GM18517 (cell line): Measurements from ENCODE around the gene ALDH7A1.

Experiments
- ATAC-seq: cut with Tn5 transposase; IDR thresholded peaks from one replicate; pipeline ENCODE4 v1.9.1; 2021; ENCODE audit warnings: mild to moderate bottlenecking, moderate library complexity; ENCODE audit not compliant: unreplicated experiment

The ALDH7A1 gene

DNA sequence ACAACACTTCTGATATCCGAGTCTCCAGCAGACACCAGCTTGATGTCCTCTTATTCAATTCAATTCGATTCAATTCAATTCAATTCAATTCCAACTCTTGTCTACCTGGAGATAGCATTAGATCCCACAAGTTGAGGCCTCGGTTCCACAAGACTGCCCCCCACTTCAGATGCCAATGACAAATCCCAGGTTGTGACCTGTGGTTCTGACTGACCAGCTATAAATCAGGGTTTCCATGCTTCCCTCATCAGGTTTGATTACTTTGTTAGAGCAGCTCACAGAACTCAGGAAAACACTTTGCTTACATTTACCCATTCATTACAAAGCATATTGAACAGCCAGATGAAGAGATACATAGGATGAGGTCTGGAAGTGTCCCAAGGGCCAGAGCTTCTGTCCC, 82.6 kb downstream of the ALDH7A1 start:
- no peak for ATAC-seq

GRCh38 chr5:126511961-126512360, 83.1 kb downstream of the ALDH7A1 start:
- ATAC-seq: no peak

- ATAC-seq: no peak
These were observed 85.7 kb downstream of the ALDH7A1 start for GRCh38 chr5:126509339-126509738.

GRCh38 chr5:126508962-126509279, 86.1 kb downstream of the ALDH7A1 start:
- no peak for ATAC-seq

DNA sequence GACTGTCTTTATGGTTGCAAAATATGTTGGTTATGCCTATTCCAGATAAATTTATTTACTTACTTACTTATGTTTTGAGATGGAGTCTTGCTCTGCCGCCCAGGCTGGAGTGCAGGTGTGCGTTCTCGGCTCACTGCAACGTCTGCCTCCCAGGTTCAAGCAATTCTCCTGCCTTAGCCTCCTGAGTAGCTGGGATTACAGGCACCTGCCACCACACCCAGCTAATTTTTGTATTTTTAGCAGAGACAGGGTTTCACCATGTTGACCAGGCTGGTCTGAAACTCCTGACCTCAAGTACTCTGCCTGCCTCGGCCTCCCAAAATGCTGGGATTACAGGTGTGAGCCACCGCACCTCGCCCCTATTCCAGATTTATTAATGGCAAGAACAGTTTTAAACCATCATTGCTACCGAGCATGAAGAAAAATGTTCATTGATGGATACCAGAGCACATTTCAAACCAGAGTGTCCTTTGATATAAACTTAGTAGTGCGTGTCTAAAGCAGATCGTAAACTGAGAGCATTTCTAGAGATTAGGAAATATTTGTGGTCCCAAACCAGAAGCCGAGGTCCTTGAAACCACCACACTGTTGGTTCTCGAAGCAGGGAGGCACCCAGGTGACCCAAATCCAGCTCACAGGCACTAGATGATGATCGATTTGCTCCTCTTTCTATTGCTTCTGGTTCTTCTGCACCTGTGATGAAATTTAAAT, 86.6 kb downstream of the ALDH7A1 start:
- ATAC-seq: no peak

DNA sequence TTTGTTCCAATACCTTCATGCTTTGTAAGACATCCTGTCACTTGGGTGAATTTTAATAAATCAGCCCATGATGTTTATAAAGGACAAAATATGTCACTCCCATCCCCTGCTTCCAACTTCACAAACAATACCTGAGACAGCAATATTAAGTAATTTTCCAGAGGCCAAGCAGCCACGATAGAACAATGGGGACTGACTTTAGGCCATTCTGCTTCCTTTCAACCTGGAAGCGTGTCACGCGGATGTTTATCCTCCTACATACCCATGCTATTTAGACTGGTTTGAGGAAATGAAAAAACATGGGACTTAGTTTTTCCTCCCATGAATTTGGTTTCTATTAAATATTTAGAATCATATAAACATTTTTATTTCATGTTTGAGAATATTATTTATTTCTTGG, 88.9 kb downstream of the ALDH7A1 start:
- ATAC-seq: no peak

DNA sequence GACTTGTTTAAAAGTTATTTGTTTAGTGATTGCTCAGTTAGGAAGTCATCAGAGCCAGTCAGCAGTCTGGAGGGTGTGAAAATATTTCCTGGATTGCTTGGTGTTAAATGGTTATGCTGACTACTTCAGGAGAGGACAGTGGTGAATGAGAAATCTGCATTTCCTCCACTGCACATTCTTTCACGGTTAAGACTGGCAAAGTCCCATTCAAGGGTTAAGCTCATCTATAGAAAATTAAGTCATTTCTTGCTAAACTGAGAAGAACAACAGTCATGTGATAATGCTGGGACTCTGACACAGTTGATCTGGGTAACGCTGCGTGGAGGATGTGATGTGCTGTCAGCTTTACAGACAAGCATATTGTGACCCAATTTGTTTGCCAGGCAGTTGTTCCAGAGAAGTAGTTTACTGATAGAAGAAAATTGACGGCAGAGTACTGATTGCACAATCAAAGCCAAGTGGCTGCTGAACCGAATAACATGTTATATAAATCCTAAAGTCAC, 91.4 kb downstream of the ALDH7A1 start:
- no peak for ATAC-seq

GRCh38 chr5:126501448-126501847, 93.6 kb downstream of the ALDH7A1 start:
- no peak for ATAC-seq

DNA sequence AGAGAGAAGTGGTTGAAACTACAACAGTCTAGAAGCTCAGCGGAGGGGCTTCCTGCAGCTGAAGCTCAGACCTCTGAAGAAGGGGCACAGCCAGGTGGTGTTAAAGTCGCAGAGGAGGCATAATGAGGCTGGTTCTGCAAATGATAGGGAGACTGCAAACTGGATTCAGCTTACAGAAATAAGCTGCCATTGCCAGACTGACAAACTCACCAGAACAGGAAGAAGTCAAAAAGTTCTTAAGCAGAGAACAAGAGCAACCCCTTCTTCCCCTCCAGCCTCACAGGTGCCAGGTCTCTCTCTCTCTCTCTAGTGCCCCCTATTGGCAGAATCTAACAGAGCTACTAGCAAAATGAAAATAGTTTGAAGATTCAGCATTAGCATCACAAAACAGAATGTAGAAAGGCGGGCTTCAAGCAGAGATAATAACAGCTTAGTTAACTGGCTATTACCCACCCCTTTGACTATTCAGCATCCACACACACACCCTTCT, 95.1 kb downstream of the ALDH7A1 start:
- ATAC-seq: peak; percentile 67

GRCh38 chr5:126499278-126499677, 95.7 kb downstream of the ALDH7A1 start:
- ATAC-seq: no peak

DNA sequence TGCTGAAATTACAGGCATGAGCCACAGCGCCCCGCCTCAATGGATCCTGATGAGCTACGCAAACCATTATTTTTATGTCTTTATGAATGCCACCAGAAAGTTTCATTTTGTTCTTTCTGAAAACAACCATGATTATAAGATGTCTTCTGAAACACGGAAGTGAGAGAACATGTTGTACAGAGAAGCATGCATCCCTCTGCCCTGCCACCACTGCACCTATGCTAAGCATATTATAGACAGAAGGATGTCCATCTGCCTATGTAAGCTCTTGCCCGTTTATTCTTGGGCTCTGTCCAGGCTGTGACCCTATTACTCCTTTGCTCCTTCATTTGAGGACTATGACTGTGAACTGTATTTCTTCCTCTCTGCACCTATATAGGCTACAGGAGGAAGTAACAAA, 97.5 kb downstream of the ALDH7A1 start:
- no peak for ATAC-seq

GRCh38 chr5:126494393-126494792, 100.6 kb downstream of the ALDH7A1 start:
- ATAC-seq: no peak

DNA sequence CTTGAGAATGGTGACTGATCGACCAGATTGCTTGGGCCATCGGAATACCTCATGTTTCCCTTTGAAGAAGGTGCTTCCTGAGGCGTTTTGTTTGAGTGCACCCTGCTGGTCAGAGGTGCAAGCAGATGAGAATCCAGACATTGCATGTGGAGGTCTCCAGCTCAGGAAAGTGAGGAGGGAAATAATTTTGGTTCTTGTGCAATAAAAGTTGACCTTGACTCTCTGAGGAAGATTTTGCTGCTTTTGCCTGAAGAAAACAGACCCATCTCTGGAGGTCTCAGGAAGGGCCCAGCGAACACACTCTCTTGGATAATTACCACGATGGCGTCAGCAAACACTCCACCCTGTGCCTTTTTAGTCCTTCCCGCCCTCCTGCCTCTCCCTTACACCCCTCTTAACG, 102.1 kb downstream of the ALDH7A1 start:
- ATAC-seq: no peak

GRCh38 chr5:126490167-126490940, 104.7 kb downstream of the ALDH7A1 start:
- no peak for ATAC-seq

DNA sequence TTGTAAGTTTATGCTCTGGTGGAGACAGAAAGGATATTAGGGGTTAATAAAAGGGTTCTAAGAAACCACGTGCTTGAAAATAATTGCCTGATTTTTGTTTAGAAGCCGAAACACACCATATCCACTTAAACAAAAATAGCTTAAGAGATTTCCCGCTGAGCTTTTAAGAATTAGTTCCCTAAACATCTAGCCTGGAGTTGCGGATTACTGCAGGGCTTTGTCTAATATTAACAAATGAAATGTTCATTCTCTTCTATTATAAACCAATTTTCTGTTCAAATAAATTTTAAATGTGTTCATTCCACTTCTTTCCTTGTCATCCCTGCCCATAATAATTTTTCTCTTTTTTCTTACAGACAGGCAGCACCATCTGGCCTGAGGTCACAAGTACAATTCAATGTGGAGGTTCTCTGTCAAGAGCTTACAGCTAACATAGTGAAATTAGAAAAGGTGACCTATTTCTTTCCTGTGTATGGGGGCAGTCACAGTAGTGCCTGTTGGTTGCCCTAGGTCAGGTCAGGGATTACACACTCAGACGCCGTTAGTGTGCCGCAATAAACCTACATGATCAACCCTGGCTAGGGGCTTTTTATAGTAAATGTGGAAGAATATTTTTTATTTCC, 106.5 kb downstream of the ALDH7A1 start:
- no peak for ATAC-seq

DNA sequence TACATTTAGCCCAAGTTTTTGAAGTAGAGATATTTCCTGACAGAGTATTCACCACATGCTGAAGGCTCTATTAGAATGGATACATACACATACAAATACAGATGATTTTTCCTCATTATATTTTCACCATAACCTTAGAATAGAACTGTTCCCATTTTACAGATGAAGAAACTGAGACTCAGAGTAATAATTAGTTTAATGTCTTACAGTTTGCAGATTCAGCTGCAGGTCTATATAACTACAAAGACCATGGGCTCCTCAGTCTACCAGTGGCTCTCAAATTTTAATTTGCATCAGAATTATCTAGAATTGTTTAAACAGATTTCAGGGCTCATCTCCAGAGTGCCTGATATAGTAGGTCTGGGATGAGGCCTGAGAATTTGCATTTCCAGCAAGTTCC, 107.4 kb downstream of the ALDH7A1 start:
- no peak for ATAC-seq

- no peak for ATAC-seq
These were observed 108.7 kb downstream of the ALDH7A1 start for GRCh38 chr5:126486332-126486731.

DNA sequence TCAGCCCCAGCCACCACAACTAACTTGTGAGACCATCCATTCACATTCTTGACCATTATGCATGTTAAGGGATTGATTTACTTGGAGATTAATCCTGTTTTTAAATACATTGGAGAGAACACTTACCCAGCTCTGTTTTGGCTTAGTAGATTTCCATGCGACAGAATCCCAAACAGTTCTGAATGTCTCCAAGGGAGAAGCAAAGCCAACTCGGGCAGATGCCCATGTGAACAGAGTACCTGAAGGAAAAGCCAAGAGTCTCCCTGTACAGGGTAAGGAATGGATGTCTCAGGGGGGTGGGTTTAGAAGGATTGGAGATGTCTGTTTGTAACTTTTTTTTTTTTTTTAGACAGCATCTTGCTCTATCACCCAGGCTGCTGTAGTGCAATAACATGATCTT, 110.8 kb downstream of the ALDH7A1 start:
- no peak for ATAC-seq

GRCh38 chr5:126483156-126483555, 111.9 kb downstream of the ALDH7A1 start:
- no peak for ATAC-seq

DNA sequence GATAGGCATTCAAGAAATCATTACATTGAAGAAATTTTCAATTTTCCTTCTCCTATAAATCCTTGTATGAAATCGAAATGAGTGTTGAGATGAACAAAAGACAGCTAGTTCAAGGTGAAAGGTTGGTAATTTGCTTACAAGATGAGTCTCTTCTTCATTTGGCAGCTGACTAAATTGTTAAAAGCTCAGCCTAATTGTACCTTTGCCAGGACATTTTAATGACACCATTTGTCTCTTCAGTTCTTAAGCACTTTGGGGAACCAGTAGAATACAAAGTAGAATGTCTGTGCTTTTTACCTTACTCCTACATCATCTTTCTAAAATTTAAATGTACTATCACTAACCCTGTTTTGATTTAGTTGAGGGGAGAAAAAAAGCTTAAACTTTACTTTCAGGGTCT, 112.4 kb downstream of the ALDH7A1 start:
- no peak for ATAC-seq

GRCh38 chr5:126481243-126481642, 113.8 kb downstream of the ALDH7A1 start:
- no peak for ATAC-seq
